ENCODE measurements around the gene CLDN22.

Gene CLDN22

DNA sequence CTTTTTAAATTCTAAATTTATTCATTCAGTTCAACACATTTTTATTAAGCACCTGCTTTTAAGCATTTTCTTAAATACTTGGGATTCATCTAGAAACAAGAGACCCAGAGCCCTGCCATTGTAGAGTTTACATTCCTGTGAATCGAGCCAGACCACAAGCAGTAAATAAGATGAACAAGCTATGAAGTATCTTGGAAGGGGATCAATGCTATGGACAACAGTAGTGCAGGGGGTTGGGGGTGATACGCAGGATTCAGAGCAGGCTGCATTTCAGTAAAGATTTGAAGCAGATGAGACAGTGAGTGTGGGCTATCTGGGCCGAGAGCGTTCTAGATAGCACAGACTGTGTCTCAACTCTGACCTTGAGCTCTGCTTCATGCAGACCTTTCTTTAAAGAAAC lies 35.1 kb downstream of the CLDN22 start:
- no peak for DNase-seq (ENCODE audit: low read depth in 1 of 2, low spot score in 1 of 2)

DNA sequence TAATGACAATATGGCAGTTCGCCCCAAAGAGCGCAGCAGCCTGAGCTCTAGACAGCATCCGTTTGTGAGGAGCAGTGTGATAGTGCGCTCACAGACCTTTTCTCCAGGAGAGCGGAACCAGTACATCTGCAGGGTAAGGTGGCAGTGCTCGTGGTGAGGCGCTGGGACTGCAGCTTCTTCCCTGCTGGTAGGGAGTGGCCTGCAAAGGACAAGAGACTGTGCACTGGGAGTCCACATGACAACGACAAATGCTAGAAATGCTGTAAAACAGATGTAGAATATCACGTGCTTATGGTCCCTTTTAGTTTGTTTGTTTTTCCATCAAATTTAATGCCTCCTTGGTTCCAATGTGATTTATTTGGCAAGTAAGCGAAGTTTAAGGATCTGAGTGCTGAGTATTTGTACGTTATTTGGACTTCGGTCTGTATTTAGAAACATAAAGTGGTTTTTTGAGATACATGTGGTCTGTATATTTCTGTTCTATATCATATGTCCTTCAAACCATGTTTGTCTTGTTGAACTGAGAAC lies 35.8 kb downstream of the CLDN22 start:
- no peak for DNase-seq (ENCODE audit: low read depth in 1 of 2, low spot score in 1 of 2)

DNA sequence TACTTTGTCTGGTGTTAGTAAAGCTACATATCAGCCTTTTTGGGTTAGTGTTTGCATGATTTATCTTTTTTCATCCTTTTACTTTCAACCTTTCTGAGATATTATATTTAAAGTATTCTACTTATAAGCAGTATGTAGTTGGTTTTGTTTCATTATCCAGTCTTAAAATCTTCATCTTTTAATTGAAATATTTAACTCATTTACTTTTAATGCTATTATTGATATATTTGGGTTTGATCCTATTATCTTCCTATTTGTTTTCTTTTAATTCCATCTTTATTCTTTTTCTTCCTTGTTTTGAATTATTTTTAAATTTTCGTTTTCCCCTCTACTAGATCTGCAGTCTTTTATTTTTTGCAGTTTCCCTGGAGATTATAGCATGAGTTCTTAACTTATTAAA lies 44.0 kb downstream of the CLDN22 start:
- DNase-seq (ENCODE audit: low read depth in 1 of 2, low spot score in 1 of 2): no peak

DNA sequence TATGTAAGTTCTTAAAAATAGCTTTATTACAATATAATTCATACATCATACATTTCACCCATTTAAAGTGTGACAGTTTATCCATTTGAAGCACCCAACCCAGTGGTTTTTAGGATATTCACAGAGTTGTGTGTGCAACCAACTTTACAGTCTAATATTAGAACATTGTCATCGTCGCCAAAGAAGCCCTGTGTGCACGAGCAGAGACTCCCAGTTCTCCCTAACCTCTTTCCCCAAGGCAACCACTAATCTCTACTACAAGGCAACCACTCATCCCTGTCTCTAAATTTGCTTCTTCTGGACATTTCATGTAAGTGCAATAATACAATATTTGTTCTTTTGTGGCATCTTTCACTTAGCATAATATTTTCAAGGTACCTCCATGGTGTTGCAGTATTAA lies 47.7 kb downstream of the CLDN22 start:
- DNase-seq (ENCODE audit: low read depth in 1 of 2, low spot score in 1 of 2): no peak

DNA sequence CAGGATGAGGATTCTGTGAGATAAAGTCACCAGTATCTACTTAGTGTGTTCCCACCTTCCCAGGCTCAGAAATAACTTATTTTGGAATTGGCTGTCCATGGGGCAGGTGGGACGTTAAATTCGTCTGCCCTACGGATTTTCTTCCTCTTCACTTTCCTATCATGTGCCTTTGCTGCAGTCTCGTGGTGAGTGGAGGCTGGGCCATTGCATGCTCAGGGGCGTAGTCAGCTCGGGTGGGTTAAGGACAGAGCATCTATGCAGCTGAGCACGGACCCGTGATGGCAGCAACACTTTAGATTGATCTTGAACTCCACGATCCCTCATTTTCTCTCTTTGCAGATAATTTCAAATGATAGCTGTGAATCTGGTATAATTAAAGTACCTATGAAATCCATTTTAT lies 51.5 kb downstream of the CLDN22 start:
- DNase-seq (ENCODE audit: low read depth in 1 of 2, low spot score in 1 of 2): no peak
